Mesothelial cell of epicardium (in vitro differentiated cells): ENCODE data around the gene ATP13A2. TPM values are rescaled to one million over a fixed set of nuclear protein-coding genes. Genes with fewer than 3 reads are reported as not detected.

Source experiments
- DNase-seq, 2 experiments: peaks; one replicate each; pipeline ENCODE4 v3.0.0; 2021; ENCODE audit warnings: low spot score in 2 of 2; ENCODE audit not compliant: unreplicated experiment in 2 of 2
- H3K27ac Mint-ChIP-seq: 2 replicates; pipeline ENCODE4 v1.8.0; 2021; ENCODE audit warnings: mixed read lengths
- H3K27me3 Mint-ChIP-seq: 2 replicates; pipeline ENCODE4 v1.8.0; 2021; ENCODE audit warnings: low read depth, mixed read lengths
- H3K36me3 Mint-ChIP-seq: 2 replicates; pipeline ENCODE4 v1.8.0; 2021; ENCODE audit warnings: mixed read lengths
- H3K4me1 Mint-ChIP-seq: 2 replicates; pipeline ENCODE4 v1.8.0; 2021; ENCODE audit warnings: mixed read lengths
- H3K4me3 Mint-ChIP-seq: 2 replicates; pipeline ENCODE4 v1.8.0; 2021; ENCODE audit warnings: mild to moderate bottlenecking, moderate library complexity, mixed read lengths
- H3K9me3 Mint-ChIP-seq: 2 replicates; pipeline ENCODE4 v1.8.0; 2021; ENCODE audit warnings: mixed read lengths
- CTCF ChIP-seq: fragments of 200-600 bp; sonication (generic); IDR thresholded peaks from one replicate; pipeline ENCODE4 v1.5.0; 2021; ENCODE audit warnings: antibody characterized with exemption; ENCODE audit not compliant: unreplicated experiment
- total RNA-seq: library from RNA; stranded (reverse); gene quantifications from 3 replicates; pipeline ENCODE4 v1.2.1, GENCODE V29; 2021

The ATP13A2 gene
- total RNA-seq, 1 donor from 2014 or later = 57.8 TPM

GRCh38 chr1:17014671-17015567, 3.2 kb upstream of the ATP13A2 start:
- DNase-seq = no peak
- TF ChIP-seq CTCF = no peak
- peaks cover 14% of the 10 kb centered on the region for H3K36me3 Mint-ChIP-seq
- H3K4me1 Mint-ChIP-seq = peaks cover 33% of the 10 kb centered on the region
- no peaks in the 10 kb centered on the region for H3K27me3 Mint-ChIP-seq
- no peaks in the 10 kb centered on the region for H3K9me3 Mint-ChIP-seq
- H3K4me3 Mint-ChIP-seq = no peak overlapping the region
- peak overlapping the region; percentile 53 for H3K27ac Mint-ChIP-seq

DNA sequence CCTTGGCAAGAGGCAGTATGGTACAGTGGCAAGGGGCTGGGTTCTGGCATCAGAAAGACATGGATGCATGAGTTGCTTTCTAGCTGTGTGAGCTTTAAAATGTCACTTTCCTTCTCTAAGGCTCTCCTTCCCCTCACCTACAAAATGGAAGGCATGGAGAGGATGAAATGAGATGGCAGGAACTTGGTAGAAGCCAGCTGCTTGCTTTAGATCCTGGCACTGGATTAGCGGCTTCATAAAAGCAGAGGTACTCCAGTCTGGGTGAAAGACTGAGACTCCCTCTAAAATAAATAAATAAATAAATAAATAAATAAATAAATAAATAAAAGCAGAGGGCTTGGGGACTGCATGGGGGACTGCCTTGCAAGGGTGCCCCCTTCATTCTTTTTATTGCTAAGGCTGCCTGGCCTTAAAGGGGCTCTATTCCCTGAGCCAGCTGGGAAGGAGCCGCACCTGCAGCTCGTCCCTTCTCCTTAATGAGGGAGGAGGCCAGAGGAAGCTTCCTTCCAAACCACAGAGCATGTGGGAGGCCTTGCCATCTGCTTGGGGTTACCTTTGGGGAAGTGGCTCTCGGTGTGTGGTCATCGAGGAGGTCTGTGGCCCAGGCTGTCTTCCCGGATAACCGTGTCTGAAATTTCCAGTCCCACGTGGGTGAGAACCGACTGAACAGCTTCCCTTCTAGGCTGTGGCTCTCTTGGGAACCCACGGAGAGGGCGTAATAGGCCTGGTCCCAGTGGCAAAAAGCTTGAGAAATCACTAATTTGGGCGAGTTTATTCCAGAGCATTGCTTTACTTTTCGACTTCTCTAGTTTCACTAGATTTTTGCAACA, 2.0 kb upstream of the ATP13A2 start:
- no peak for TF ChIP-seq CTCF
- H3K4me3 Mint-ChIP-seq = no peak overlapping the region
- H3K4me1 Mint-ChIP-seq = peaks cover 33% of the 10 kb centered on the region
- H3K36me3 Mint-ChIP-seq = peaks cover 2% of the 10 kb centered on the region
- H3K27ac Mint-ChIP-seq = no peak overlapping the region
- H3K27me3 Mint-ChIP-seq = no peaks in the 10 kb centered on the region
- H3K9me3 Mint-ChIP-seq = no peaks in the 10 kb centered on the region
- DNase-seq = no peak

DNA sequence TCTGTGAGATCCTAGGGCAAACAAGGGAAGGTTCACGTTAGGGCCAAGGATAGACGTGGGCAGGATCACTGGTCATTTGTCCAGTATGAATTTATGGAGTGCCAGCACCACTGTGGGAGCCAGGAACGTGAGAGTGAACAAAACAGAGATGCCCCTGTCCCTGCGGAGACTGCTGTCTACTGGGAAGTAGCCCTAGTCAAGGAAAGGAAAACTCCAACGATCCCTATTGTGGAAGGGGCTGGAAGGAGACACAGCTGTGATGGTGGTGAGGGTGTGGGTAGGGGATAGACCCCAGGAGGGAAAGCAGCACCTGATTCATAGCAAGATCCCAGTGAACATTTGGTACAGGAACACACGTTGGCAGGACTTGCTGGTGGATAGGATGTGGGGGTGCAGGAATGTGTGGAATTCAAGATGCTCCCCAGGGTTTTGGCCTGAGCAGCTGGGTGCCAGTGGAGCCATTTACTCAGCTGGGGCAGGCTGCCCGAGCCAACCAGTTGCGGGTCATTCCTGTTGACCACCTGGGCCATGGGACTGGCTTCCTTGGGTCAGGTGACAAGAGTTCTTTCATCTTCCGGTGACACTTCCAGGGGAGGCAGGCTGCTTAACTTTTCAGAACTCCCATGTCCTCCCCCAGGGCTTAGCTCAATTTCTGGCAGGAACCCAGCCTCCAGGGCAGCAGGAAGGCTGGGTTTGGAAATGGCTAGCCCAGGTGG, 1.2 kb upstream of the ATP13A2 start:
- Mint-ChIP-seq H3K4me1 (peaks cover 33% of the 10 kb centered on the region), H3K27ac (no peak overlapping the region)

DNA sequence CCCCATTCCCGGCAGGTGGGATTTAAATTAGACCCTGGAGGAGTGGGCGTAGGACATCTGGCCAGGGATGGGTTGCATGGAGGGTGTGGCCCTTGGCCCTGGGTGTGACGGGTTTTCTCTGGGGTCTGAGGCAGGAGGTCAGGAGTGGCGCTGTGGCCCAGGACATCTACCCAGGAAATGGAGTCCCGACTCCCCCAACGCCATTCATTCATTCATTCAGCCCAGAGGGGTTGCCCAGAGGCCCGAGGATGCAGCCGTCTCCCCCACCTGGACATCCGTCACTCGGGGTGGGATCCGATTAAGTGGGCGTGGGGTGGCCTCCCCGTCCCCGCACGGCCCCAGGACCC, 663 bp downstream of the ATP13A2 start:
- Mint-ChIP-seq H3K27me3 (no peaks in the 10 kb centered on the region), H3K36me3 (no peaks in the 10 kb centered on the region), H3K9me3 (no peaks in the 10 kb centered on the region), H3K4me1 (peaks cover 29% of the 10 kb centered on the region), H3K27ac (no peak overlapping the region), H3K4me3 (peak overlapping the region; percentile 74)
- TF ChIP-seq CTCF = no peak
- DNase-seq = no peak

More for the DNA sequence above, 1.2 kb upstream of the ATP13A2 start:
- H3K4me3 Mint-ChIP-seq = peak overlapping the region; percentile 83
- TF ChIP-seq CTCF = no peak
- H3K9me3 Mint-ChIP-seq = no peaks in the 10 kb centered on the region
- peaks cover 2% of the 10 kb centered on the region for H3K36me3 Mint-ChIP-seq
- H3K27me3 Mint-ChIP-seq = no peaks in the 10 kb centered on the region
- no peak for DNase-seq

GRCh38 chr1:17009706-17010105, 2.0 kb downstream of the ATP13A2 start:
- DNase-seq = no peak
- no peaks in the 10 kb centered on the region for H3K27me3 Mint-ChIP-seq
- TF ChIP-seq CTCF = no peak
- peak overlapping the region; percentile 8 for H3K4me3 Mint-ChIP-seq
- no peaks in the 10 kb centered on the region for H3K9me3 Mint-ChIP-seq
- H3K27ac Mint-ChIP-seq = no peak overlapping the region
- H3K36me3 Mint-ChIP-seq = no peaks in the 10 kb centered on the region
- H3K4me1 Mint-ChIP-seq = peaks cover 25% of the 10 kb centered on the region
